GM12801 (cell line): ENCODE results near the gene NFXL1.

Experiments used
- TF ChIP-seq, protein P1 (sequence below): IDR thresholded peaks from one replicate; pipeline ENCODE4 v1.5.1; 2011; ENCODE audit warnings: control low read depth; ENCODE audit not compliant: insufficient read length; ENCODE audit errors: extremely low read depth

NFXL1 gene

DNA sequence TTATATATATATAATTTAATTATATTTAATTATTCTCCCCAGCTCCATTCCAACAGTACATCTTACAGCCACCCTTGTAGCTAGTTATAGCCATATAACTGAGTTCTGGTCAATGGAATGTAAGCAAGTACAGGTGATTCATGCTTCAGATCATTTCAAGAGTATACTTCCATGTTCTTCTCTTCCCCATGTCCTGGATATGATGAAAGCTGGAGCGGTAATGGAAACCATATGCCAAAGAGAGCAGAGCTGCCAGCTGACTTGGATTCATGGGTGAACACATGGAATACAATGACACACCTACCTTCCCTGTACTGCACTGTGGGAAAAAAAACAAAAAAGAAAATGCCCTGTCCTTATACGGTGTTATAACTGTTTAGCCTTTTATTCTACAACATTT, 59.0 kb downstream of the NFXL1 start:
- TF ChIP-seq, protein P1, sequence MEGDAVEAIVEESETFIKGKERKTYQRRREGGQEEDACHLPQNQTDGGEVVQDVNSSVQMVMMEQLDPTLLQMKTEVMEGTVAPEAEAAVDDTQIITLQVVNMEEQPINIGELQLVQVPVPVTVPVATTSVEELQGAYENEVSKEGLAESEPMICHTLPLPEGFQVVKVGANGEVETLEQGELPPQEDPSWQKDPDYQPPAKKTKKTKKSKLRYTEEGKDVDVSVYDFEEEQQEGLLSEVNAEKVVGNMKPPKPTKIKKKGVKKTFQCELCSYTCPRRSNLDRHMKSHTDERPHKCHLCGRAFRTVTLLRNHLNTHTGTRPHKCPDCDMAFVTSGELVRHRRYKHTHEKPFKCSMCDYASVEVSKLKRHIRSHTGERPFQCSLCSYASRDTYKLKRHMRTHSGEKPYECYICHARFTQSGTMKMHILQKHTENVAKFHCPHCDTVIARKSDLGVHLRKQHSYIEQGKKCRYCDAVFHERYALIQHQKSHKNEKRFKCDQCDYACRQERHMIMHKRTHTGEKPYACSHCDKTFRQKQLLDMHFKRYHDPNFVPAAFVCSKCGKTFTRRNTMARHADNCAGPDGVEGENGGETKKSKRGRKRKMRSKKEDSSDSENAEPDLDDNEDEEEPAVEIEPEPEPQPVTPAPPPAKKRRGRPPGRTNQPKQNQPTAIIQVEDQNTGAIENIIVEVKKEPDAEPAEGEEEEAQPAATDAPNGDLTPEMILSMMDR = no peak

DNA sequence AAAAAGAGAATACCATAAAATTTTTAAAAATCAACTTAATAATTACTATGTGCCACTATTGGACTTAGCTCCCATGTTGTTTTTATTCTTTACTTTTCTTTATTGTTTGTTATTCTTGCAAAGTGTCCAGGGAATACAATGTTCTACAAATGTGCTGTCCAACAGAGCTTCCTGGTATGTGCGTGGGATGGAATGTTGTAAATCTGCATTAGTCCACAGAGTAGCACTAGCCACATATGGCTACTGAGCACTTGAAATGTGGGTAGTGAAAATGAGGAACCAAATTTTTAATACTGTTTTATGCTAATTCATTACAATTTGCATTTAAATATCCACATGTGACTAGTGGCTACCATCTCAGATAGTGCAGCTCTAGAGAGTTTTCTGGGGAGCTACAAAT, 62.2 kb downstream of the NFXL1 start:
- TF ChIP-seq, protein P1 = no peak

DNA sequence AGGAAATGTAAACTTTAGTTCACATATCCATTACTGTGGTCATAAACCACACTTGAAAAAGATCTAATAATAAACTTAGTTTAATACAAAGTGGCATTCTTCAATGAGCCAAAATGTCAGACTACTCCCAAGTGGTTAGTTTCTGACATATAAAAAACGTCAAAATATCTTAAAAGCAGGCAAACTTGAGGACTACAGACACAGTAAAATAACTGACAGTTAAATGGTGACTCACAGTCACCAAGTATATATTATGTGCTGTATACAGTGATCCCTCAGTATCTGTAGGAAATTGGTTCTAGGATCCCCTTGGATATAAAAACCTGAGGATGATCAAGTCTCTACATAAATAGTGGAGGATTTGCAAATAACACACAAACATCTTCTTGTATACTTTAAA, 64.9 kb downstream of the NFXL1 start:
- TF ChIP-seq, protein P1 = no peak

DNA sequence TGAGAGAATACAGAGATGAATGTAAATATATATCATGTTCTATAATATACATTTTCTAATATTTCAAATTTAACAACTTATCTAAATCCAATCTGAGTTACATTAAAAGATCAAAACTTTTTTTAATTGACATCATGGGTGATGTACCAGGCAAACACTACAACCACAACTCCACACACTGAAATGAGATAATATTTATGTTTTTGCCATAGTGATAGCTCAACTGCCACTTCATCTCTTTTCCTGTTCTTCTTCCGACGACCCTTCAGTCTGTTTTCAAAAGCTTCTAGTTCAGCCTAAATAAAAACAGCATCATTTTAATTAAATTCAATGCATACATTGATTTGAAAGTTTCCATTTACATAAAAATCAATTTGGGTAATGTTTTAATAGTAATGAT, 66.3 kb downstream of the NFXL1 start:
- TF ChIP-seq, protein P1 = no peak

DNA sequence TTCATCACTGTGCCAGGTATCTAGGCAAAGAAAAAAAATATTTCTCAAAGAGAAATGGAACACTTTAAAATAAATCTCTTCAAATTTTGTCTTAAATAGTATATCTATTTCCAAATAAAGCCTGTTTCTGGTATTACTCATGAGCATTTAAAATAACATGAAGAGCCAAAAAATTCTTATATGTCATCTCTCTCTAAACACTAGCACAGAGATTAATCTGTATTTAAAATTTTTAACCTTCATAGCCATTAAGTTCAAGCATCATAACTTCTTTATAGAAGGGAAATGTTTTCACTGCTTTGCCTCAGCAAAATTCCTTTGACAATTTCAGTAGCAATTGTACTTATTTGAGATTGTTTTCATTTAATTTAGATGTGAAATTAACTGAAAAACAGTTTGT, 71.4 kb downstream of the NFXL1 start:
- TF ChIP-seq, protein P1 = no peak

DNA sequence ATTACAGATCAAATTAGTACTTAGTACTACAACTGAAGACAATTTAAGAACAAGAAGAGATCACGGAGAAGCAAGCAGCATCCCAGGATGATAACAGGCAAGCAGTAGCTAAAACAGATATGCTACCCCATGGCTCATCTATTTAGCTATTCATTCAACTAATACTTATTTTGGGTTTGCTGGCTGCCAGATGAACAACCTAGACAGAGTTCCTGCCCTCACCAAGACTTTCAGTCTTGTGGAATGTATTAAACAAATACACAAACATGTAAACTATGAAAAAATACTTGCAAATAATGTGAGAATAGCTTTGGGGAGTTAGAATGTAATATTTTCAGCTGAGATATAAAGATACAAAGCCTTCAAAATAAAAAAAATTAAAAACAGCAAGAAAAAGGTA, 74.1 kb downstream of the NFXL1 start:
- TF ChIP-seq, protein P1 = no peak

DNA sequence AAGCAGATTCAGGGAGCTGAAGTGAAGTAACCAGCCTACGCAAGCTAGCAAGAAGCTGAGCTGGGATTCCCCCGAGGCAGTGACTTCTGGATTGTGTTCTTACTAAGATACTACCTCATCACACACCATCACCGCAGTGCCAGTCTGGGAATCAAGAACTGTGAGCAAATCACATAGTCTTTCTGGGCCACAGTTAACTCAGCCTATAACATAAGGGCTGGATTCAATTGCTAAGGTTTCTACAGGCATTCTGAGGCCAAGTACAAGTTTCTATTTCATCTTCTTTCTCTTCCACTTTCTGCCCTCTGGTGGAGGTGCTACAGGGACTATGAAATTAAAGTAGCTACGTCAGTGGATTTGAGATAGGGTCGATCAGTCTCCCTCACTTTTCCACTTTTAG, 75.1 kb downstream of the NFXL1 start:
- TF ChIP-seq, protein P1 = no peak

DNA sequence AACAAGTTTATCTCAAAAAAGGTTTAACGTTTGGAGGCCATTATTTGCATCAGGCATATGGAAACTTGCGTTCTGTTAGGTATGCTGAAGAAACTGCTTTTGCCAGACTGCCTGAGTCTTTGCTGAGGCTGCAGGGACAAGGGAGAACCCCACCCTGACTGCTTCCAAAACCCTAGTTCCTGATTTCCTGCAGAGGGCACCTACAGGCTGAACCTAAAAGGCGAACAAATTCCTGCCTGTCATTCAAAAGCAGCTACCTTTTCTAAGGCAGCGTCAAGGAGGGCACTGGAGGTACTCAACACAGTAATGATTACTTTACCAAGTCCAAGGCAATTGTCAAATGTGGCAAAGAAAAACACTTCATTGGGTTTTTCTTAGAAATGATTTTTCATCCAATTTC, 75.9 kb downstream of the NFXL1 start:
- TF ChIP-seq, protein P1 = no peak
